Measurements from ENCODE around the gene ZNF436.

DNA sequence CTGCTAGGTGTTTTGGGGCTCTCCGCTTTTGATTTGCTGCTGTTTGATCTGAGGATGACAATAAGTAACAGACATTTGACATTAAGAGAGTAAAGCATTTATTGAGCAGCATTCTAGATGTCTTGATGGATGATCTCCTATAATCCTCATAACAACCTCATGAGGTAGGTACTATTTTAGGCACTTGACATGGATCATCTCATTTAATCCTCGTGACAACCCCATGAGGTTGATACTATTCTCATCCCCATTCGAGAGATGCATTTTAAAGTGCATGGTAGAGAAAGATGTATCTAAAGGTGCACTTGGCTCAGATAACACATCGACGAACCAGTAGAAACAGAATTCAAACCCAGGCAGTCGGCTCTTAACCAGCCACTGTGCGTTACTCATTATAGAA is 28.3 kb upstream of the ZNF436 start:
- no peak for TF ChIP-seq EZH2 (IDR thresholded peaks at IDR 0.05; ENCODE audit: insufficient read depth, poor library complexity, severe bottlenecking)
- TF ChIP-seq EZH2phosphoT487 (IDR thresholded peaks at IDR 0.05; ENCODE audit: insufficient read depth, low read depth), result no peak
